Measurements from ENCODE around the gene SNCB. TPM values are rescaled to one million over a fixed set of nuclear protein-coding genes. Genes with fewer than 3 reads are reported as not detected.
A peak's percentile ranks its signal among the peaks of the same experiment; 100 is the strongest.

Gene SNCB
- total and polyA plus RNA-seq, 2 of the 4 experiments (the other 2 are of a cell fraction) = 0.41 TPM; not detected in 1

- Histone ChIP-seq H2AK9ac (replicated peaks; ENCODE audit: low read depth, low read length, poor library complexity) (peak overlapping the region; percentile 96), H3K9me1 (ENCODE audit: insufficient read depth, low read length) (peaks cover 13% of the 10 kb centered on the region; the same call in 1 of the 2 replicates), H3K27me3 (ENCODE audit: control insufficient read depth, insufficient read depth, low read length) (no peaks in the 10 kb centered on the region; the same call in 1 of the 2 replicates), H3K56ac (ENCODE audit: extremely low read depth, insufficient read depth, low read length) (peak overlapping the region; percentile 57; the same call in 1 of the 2 replicates), H3K23ac (ENCODE audit: low read depth, low read length) (peak overlapping the region; percentile 53; the same call in 1 of the 2 replicates), H2BK120ac (ENCODE audit: low read depth, low read length) (no peak overlapping the region), H2BK20ac (ENCODE audit: low read depth, low read length) (no peak overlapping the region), H3K36me3 (ENCODE audit: control insufficient read depth, insufficient read depth, low read length) (peaks cover 3% of the 10 kb centered on the region; the same call in 1 of the 2 replicates), H2AFZ (replicated peaks; ENCODE audit: low read length, poor library complexity) (peak overlapping the region; percentile 93), H4K91ac (ENCODE audit: insufficient read depth, low read depth, low read length) (peak overlapping the region; percentile 45), H3K18ac (ENCODE audit: low read depth, low read length) (no peak overlapping the region; the same call in 1 of the 2 replicates), H4K5ac (ENCODE audit: low read depth, low read length) (no peak overlapping the region; the same call in 1 of the 2 replicates), H3K4ac (ENCODE audit: low read depth, low read length) (peak overlapping the region; percentile 52; the same call in 1 of the 2 replicates), H3K27ac (ENCODE audit: insufficient read depth, low read length) (peak overlapping the region; percentile 51), H4K8ac (ENCODE audit: low read depth in 2 of 2, low read length in 2 of 2) (peak overlapping the region; percentile 73 to 92; a peak in 3 of 4 replicates), H3K14ac (replicated peaks; ENCODE audit: low read depth, low read length) (peak overlapping the region; percentile 59; the same call in 1 of the 2 replicates), H3K4me3 (ENCODE audit: insufficient read depth, low read depth, low read length) (peak overlapping the region; percentile 76), H4K20me1 (ENCODE audit: insufficient read depth, low read length) (peaks cover 27% of the 10 kb centered on the region), H3K79me1 (ENCODE audit: low read depth in 1 of 2, low read length in 2 of 2) (peaks cover 4 to 38% of the 10 kb centered on the region in 2 experiments), H2BK15ac (ENCODE audit: low read depth, low read length) (no peak overlapping the region), H2BK5ac (ENCODE audit: low read depth, low read length, poor library complexity, severe bottlenecking) (no peak overlapping the region), H3K4me1 (ENCODE audit: control insufficient read depth, insufficient read depth, low read length) (peaks cover 10% of the 10 kb centered on the region; the same call in 1 of the 2 replicates), H3K9me3 (ENCODE audit: control insufficient read depth, insufficient read depth, low read length) (no peaks in the 10 kb centered on the region), H3K4me2 (ENCODE audit: low read depth, low read length) (peak overlapping the region; percentile 95), H2AK5ac (ENCODE audit: low read depth, low read length) (peak overlapping the region; percentile 87), H3K9ac (ENCODE audit: low read depth, low read length) (peak overlapping the region; percentile 85)
- peak; percentile 0; the same call in 1 of the 2 replicates for ATAC-seq (ENCODE audit: low read depth)
- BruUV-seq (replicated peaks) = no TSS peak
- dilution Hi-C loops (cut with HindIII; ENCODE audit: low sequenced_read_pairs, unreplicated experiment) (no loop called here), in situ Hi-C loops (cut with MboI; ENCODE audit: low sequenced_read_pairs) (no loop called here), intact Hi-C loops (cut with micrococcal nuclease) (loop anchor here (1.0 to 10.0 kb wide), 2 partner anchors 74 to 233 kb away; partner anchors contain the start of gene CLTB)
- CTCF ChIA-PET = interaction anchor here (0.5 to 2.0 kb wide), 4 partner anchors 13 to 259 kb away, joined by 3 to 13 read pairs (median 5); partner anchors contain the start of genes EIF4E1B, HIGD2A, NOP16 and SNCB
- TF ChIP-seq FOS (IDR thresholded peaks at IDR 0.05; ENCODE audit: low read depth, low read length) (no peak), BHLHE40 (IDR thresholded peaks at IDR 0.05; ENCODE audit: low read depth, low read length) (no peak), ELK1 (IDR thresholded peaks at IDR 0.05; ENCODE audit: borderline replicate concordance, low read depth, low read length) (no peak), RAD21 (IDR thresholded peaks at IDR 0.05; ENCODE audit: low read length) (no peak), MXI1 (IDR thresholded peaks at IDR 0.05; ENCODE audit: borderline replicate concordance, low read depth, low read length) (no peak), USF2 (IDR thresholded peaks at IDR 0.05; ENCODE audit: low read depth, low read length) (no peak), CHD1 (IDR thresholded peaks at IDR 0.05; ENCODE audit: low read depth, low read length) (no peak), SMC3 (IDR thresholded peaks at IDR 0.05; ENCODE audit: low read depth, low read length) (no peak), RFX5 (IDR thresholded peaks at IDR 0.05; ENCODE audit: low read depth, low read length) (no peak)
- WGBS, 2 experiments (ENCODE audit: extremely low coverage in 2 of 2, insufficient read length in 1 of 2) = no CpG with 5 or more reads among the region's 20 CpGs
- POLR2A ChIA-PET (ENCODE audit: unreplicated experiment) = no interaction called here
- DNase-seq = no peak
Observed at GRCh38 chr5:176647843-176648473, 17.6 kb upstream of the SNCB start.

Measured in IMR-90 (cell line).